Measurements from ENCODE around the gene VAMP8. TPM values are rescaled to one million over a fixed set of nuclear protein-coding genes. Genes with fewer than 3 reads are reported as not detected.

VAMP8 gene
- total RNA-seq, 1 donor from 2014 or later: 0.52 TPM

DNA sequence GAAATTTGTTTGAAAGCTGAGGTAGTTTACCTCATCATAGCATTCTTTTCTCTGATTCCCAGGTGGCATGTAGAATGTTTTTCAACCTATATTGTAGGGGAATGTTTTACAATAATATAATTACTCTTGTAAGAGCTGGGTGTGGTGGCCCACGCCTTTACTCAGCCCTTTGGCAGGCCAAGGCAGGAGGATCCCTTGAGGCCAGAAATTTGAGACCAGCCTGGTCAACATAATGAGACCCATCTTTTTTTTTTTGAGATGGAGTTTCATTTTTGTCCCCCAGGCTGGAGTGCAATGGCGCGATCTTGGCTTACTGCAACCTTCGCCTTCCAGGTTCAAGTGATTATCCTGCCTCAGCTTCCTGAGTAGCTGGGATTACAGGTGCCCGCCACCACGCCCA is 42.2 kb downstream of the VAMP8 start:
- Histone ChIP-seq H3K27me3 (no peaks in the 10 kb centered on the region), H3K27ac (no peak overlapping the region), H3K4me2 (no peak overlapping the region), H3K36me3 (peaks cover 15% of the 10 kb centered on the region), H3K9ac (no peak overlapping the region), H3K79me2 (ENCODE audit: low read depth) (peaks cover 58% of the 10 kb centered on the region), H3F3A (ENCODE audit: low read depth) (peaks cover 6% of the 10 kb centered on the region), H3K4me3 (no peak overlapping the region), H4K20me1 (ENCODE audit: low read depth) (peaks cover 37% of the 10 kb centered on the region), H3K9me3 (ENCODE audit: low read depth) (no peaks in the 10 kb centered on the region), H2AFZ (replicated peaks) (no peak overlapping the region), H3K4me1 (peaks cover 10% of the 10 kb centered on the region)
- Mint-ChIP-seq H3K36me3 (peaks cover 16% of the 10 kb centered on the region), H3K27ac (no peak overlapping the region), H3K9me3 (no peaks in the 10 kb centered on the region), H3K4me3 (no peak overlapping the region), H3K4me1 (peaks cover 15% of the 10 kb centered on the region), H3K27me3 (ENCODE audit: insufficient read depth, low read depth) (peaks cover 2% of the 10 kb centered on the region)
- TF ChIP-seq EZH2phosphoT487 (IDR thresholded peaks at IDR 0.05) (no peak), EZH2 (IDR thresholded peaks at IDR 0.05) (no peak)
- TF ChIP-seq, protein P1, sequence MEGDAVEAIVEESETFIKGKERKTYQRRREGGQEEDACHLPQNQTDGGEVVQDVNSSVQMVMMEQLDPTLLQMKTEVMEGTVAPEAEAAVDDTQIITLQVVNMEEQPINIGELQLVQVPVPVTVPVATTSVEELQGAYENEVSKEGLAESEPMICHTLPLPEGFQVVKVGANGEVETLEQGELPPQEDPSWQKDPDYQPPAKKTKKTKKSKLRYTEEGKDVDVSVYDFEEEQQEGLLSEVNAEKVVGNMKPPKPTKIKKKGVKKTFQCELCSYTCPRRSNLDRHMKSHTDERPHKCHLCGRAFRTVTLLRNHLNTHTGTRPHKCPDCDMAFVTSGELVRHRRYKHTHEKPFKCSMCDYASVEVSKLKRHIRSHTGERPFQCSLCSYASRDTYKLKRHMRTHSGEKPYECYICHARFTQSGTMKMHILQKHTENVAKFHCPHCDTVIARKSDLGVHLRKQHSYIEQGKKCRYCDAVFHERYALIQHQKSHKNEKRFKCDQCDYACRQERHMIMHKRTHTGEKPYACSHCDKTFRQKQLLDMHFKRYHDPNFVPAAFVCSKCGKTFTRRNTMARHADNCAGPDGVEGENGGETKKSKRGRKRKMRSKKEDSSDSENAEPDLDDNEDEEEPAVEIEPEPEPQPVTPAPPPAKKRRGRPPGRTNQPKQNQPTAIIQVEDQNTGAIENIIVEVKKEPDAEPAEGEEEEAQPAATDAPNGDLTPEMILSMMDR (IDR thresholded peaks at IDR 0.05): no peak
- no peak for DNase-seq (ENCODE audit: low spot score)

DNA sequence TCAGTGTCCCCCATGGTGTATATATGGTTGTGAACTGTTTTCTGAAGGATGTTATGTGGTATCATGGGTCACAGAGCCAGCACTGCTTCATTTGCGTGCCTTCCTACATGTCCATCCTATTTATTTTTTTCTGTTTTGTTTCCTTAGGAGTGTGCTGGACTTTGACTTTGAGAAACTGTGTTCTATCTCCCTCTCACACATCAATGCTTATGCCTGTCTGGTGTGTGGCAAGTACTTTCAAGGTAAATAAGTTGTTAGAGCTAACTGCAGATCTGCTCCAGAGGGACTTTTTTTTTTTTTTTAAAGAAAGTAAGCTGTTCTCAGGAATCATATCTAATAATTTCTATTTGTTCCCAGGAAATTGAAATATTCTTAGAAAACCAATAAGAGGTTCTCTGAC is 44.0 kb downstream of the VAMP8 start:
- H3K79me2 ChIP-seq (ENCODE audit: low read depth): peaks cover 51% of the 10 kb centered on the region
- no peak overlapping the region for H3K27ac ChIP-seq
- H3K9ac ChIP-seq: no peak overlapping the region
- peaks cover 24% of the 10 kb centered on the region for H3K36me3 Mint-ChIP-seq
- H3K4me1 ChIP-seq: peaks cover 10% of the 10 kb centered on the region
- H3F3A ChIP-seq (ENCODE audit: low read depth): peaks cover 4% of the 10 kb centered on the region
- H2AFZ ChIP-seq (replicated peaks): no peak overlapping the region
- H3K4me3 ChIP-seq: no peak overlapping the region
- H3K4me2 ChIP-seq: no peak overlapping the region
- no peak overlapping the region for H3K4me3 Mint-ChIP-seq
- TF ChIP-seq, protein P1 (IDR thresholded peaks at IDR 0.05): no peak
- TF ChIP-seq EZH2 (IDR thresholded peaks at IDR 0.05) (no peak), EZH2phosphoT487 (IDR thresholded peaks at IDR 0.05) (no peak)
- peaks cover 37% of the 10 kb centered on the region for H4K20me1 ChIP-seq (ENCODE audit: low read depth)
- peaks cover 2% of the 10 kb centered on the region for H3K27me3 Mint-ChIP-seq (ENCODE audit: insufficient read depth, low read depth)
- DNase-seq (ENCODE audit: low spot score): no peak
- H3K27me3 ChIP-seq: no peaks in the 10 kb centered on the region
- no peaks in the 10 kb centered on the region for H3K9me3 ChIP-seq (ENCODE audit: low read depth)
- peaks cover 11% of the 10 kb centered on the region for H3K4me1 Mint-ChIP-seq
- peaks cover 15% of the 10 kb centered on the region for H3K36me3 ChIP-seq
- H3K9me3 Mint-ChIP-seq: no peaks in the 10 kb centered on the region
- H3K27ac Mint-ChIP-seq: no peak overlapping the region

GRCh38 chr2:85623991-85624390 is 46.6 kb downstream of the VAMP8 start:
- peaks cover 3% of the 10 kb centered on the region for H3K4me1 Mint-ChIP-seq
- H3K79me2 ChIP-seq (ENCODE audit: low read depth): peaks cover 24% of the 10 kb centered on the region
- no peaks in the 10 kb centered on the region for H3K27me3 Mint-ChIP-seq (ENCODE audit: insufficient read depth, low read depth)
- no peak overlapping the region for H3K4me3 ChIP-seq
- H4K20me1 ChIP-seq (ENCODE audit: low read depth): peaks cover 13% of the 10 kb centered on the region
- peaks cover 29% of the 10 kb centered on the region for H3K36me3 Mint-ChIP-seq
- no peaks in the 10 kb centered on the region for H3K4me1 ChIP-seq
- no peak for DNase-seq (ENCODE audit: low spot score)
- no peak overlapping the region for H3K27ac ChIP-seq
- H2AFZ ChIP-seq (replicated peaks): no peak overlapping the region
- H3K9me3 Mint-ChIP-seq: no peaks in the 10 kb centered on the region
- H3K36me3 ChIP-seq: peaks cover 21% of the 10 kb centered on the region
- no peak overlapping the region for H3K4me3 Mint-ChIP-seq
- TF ChIP-seq EZH2phosphoT487 (IDR thresholded peaks at IDR 0.05) (no peak), EZH2 (IDR thresholded peaks at IDR 0.05) (no peak)
- TF ChIP-seq, protein P1 (IDR thresholded peaks at IDR 0.05): no peak
- H3K9me3 ChIP-seq (ENCODE audit: low read depth): no peaks in the 10 kb centered on the region
- H3K4me2 ChIP-seq: no peak overlapping the region
- H3F3A ChIP-seq (ENCODE audit: low read depth): peaks cover 4% of the 10 kb centered on the region
- H3K27ac Mint-ChIP-seq: no peak overlapping the region
- no peak overlapping the region for H3K9ac ChIP-seq
- no peaks in the 10 kb centered on the region for H3K27me3 ChIP-seq

Measured in neural progenitor cell (in vitro differentiated cells).